K562 treated with DMSO at 1 percent for 12 hours (cell line): ENCODE data around the gene OR2L13. TPM values are rescaled to one million over a fixed set of nuclear protein-coding genes. Genes with fewer than 3 reads are reported as not detected.

Experiments used
- total RNA-seq: library from RNA; unstranded; fragments of 300-600 nt; gene quantifications from 2 replicates; pipeline ENCODE4 v1.2.3, GENCODE V29; 2022; ENCODE audit not compliant: insufficient read depth

Gene OR2L13
- total RNA-seq, result not detected in 2 replicates

DNA sequence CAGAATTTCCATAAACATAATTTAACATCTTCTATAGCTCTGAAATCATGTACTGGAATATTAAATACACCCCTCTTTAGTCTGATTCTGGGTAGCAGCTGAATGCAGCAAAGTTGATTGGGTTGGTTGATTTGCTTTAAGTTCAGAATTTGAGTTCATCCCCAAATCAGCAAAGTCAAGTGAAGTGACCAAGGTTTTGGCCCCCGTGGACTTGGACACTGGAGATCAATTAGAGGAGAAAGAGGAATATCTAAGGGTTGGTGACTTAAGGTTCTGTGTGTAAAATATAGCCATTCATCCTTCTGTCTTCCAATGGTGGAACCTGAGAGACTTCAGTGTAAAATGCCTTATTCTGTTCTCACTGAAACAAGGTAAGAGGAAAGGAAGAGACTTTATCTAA, at the start of gene OR2L13:
Gene OR2L13, plus strand, starts transcription at position 301 of the 400 bp plus-strand sequence. CDS start 4,192 bp downstream, outside the sequence.

DNA sequence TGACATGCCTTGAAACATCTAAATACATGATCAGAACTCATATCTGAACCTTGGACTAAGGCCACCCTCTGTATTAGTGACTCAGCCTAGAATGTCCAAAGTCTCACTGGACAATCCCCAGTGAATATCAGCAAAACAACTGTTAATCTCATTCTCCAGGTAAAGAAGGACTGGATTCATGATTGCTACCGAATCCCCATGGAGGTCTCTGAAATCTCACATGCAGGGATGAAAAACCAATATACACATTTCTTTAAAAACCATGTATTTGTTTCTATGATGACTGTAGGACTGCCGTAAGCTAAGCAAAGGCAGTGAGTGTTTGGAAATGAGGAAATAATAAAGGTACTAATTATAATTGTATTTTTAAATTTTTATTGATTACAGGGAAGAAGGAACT, 48.4 kb upstream of the OR2L13 start, which contains the start of gene OR2L3:
Gene OR2L3, plus strand, starts transcription at position 301 of the 400 bp plus-strand sequence. CDS start 13,846 bp downstream, outside the sequence.

GRCh38 chr1:248144513-248145198, 49.7 kb downstream of the OR2L13 start, which contains the start of gene OR2M5:
TSS of gene OR2M5 (plus strand) at chr1:248145148. CDS start at chr1:248145148, 0 bp downstream.

Other genes with a start within 250 kb of the OR2L13 start
- 6.8 and 25.3 TPM in 2 replicates for gene TRIM58, start 238.0 kb upstream of the OR2L13 start, total RNA-seq
- gene OR2W3, start 199.6 kb upstream of the OR2L13 start, total RNA-seq, result 8.5 TPM in 1 of 2 replicates, not detected in the other
- gene OR2T8, start 174.9 kb upstream of the OR2L13 start, total RNA-seq, result not detected in 2 replicates
- gene OR2AJ1, start 170.3 kb upstream of the OR2L13 start, total RNA-seq, result not detected in 2 replicates
- gene OR2L8, start 146.3 kb upstream of the OR2L13 start, total RNA-seq, result not detected in 2 replicates
- not detected in 2 replicates for gene OR2AK2, start 130.0 kb upstream of the OR2L13 start, total RNA-seq
- gene OR2L5, start 81.5 kb upstream of the OR2L13 start, total RNA-seq, result not detected in 2 replicates
- not detected in 2 replicates for gene OR2L2, start 65.1 kb upstream of the OR2L13 start, total RNA-seq
- gene OR2L3, start 48.3 kb upstream of the OR2L13 start, total RNA-seq, result not detected in 2 replicates
- gene OR2M5, start 50.0 kb downstream of the OR2L13 start, total RNA-seq, result not detected in 2 replicates
- gene OR2M2, start 79.6 kb downstream of the OR2L13 start, total RNA-seq, result not detected in 2 replicates
- not detected in 2 replicates for gene OR2M3, start 102.1 kb downstream of the OR2L13 start, total RNA-seq
- not detected in 2 replicates for gene OR2M4, start 136.2 kb downstream of the OR2L13 start, total RNA-seq
- not detected in 2 replicates for gene OR2T33, start 182.8 kb downstream of the OR2L13 start, total RNA-seq
- gene OR2T12, start 208.2 kb downstream of the OR2L13 start, total RNA-seq, result not detected in 2 replicates
- gene OR2M7, start 229.4 kb downstream of the OR2L13 start, total RNA-seq, result not detected in 2 replicates